ENCODE data around the gene ITM2C.

The ITM2C gene

GRCh38 chr2:230914886-230915285 is 50.1 kb downstream of the ITM2C start:
- H3K27me3 ChIP-seq (ENCODE audit: control insufficient read depth, low read length) = peaks cover 30% of the 10 kb centered on the region
- H3K36me3 ChIP-seq (ENCODE audit: control insufficient read depth, low read length) = no peaks in the 10 kb centered on the region
- no peak overlapping the region for H3K4me2 ChIP-seq (ENCODE audit: low read length)
- H3K9me3 ChIP-seq (ENCODE audit: control insufficient read depth, insufficient read depth, low read length) = no peaks in the 10 kb centered on the region
- H3K79me2 ChIP-seq (ENCODE audit: control insufficient read depth, low read length) = no peaks in the 10 kb centered on the region
- H3K27ac ChIP-seq (ENCODE audit: low read depth, low read length) = no peak overlapping the region
- H4K20me1 ChIP-seq (ENCODE audit: control insufficient read depth, insufficient read depth, low read depth, low read length) = no peaks in the 10 kb centered on the region
- no peaks in the 10 kb centered on the region for H3K4me1 ChIP-seq (ENCODE audit: control insufficient read depth, low read length)
- TF ChIP-seq CTCF (IDR thresholded peaks at IDR 0.05; ENCODE audit: low read depth, low read length, poor library complexity, severe bottlenecking) (no peak), EZH2phosphoT487 (IDR thresholded peaks at IDR 0.05; ENCODE audit: borderline replicate concordance, low read length) (no peak)
- no peaks in the 10 kb centered on the region for H3K9me2 ChIP-seq (replicated peaks; ENCODE audit: control insufficient read depth, low read length)
- H3K4me3 ChIP-seq (ENCODE audit: low read length) = no peak overlapping the region
- H3F3A ChIP-seq (ENCODE audit: control insufficient read depth, insufficient read depth) = no peaks in the 10 kb centered on the region

- no peak overlapping the region for H3K4me2 ChIP-seq (ENCODE audit: low read length)
- H3F3A ChIP-seq (ENCODE audit: control insufficient read depth, insufficient read depth) = no peaks in the 10 kb centered on the region
- no peak for TF ChIP-seq CTCF (IDR thresholded peaks at IDR 0.05; ENCODE audit: low read depth, low read length, poor library complexity, severe bottlenecking)
- no peak for TF ChIP-seq EZH2phosphoT487 (IDR thresholded peaks at IDR 0.05; ENCODE audit: borderline replicate concordance, low read length)
These were observed 50.6 kb downstream of the ITM2C start for GRCh38 chr2:230915319-230915718.

GRCh38 chr2:230916218-230916617 is 51.5 kb downstream of the ITM2C start:
- no peaks in the 10 kb centered on the region for H3F3A ChIP-seq (ENCODE audit: control insufficient read depth, insufficient read depth)
- TF ChIP-seq EZH2phosphoT487 (IDR thresholded peaks at IDR 0.05; ENCODE audit: borderline replicate concordance, low read length) = no peak
- TF ChIP-seq CTCF (IDR thresholded peaks at IDR 0.05; ENCODE audit: low read depth, low read length, poor library complexity, severe bottlenecking) = no peak
- H3K9me3 ChIP-seq (ENCODE audit: control insufficient read depth, insufficient read depth, low read length) = no peaks in the 10 kb centered on the region
- no peaks in the 10 kb centered on the region for H4K20me1 ChIP-seq (ENCODE audit: control insufficient read depth, insufficient read depth, low read depth, low read length)
- H3K27me3 ChIP-seq (ENCODE audit: control insufficient read depth, low read length) = peaks cover 34% of the 10 kb centered on the region
- H3K27ac ChIP-seq (ENCODE audit: low read depth, low read length) = no peak overlapping the region
- H3K9me2 ChIP-seq (replicated peaks; ENCODE audit: control insufficient read depth, low read length) = no peaks in the 10 kb centered on the region
- H3K36me3 ChIP-seq (ENCODE audit: control insufficient read depth, low read length) = no peaks in the 10 kb centered on the region
- H3K4me3 ChIP-seq (ENCODE audit: low read length) = no peak overlapping the region
- H3K4me2 ChIP-seq (ENCODE audit: low read length) = no peak overlapping the region
- H3K79me2 ChIP-seq (ENCODE audit: control insufficient read depth, low read length) = no peaks in the 10 kb centered on the region
- H3K4me1 ChIP-seq (ENCODE audit: control insufficient read depth, low read length) = no peaks in the 10 kb centered on the region

More at GRCh38 chr2:230915319-230915718, 50.6 kb downstream of the ITM2C start:
- H3K27ac ChIP-seq (ENCODE audit: low read depth, low read length) = no peak overlapping the region
- no peaks in the 10 kb centered on the region for H4K20me1 ChIP-seq (ENCODE audit: control insufficient read depth, insufficient read depth, low read depth, low read length)
- H3K36me3 ChIP-seq (ENCODE audit: control insufficient read depth, low read length) = no peaks in the 10 kb centered on the region
- no peaks in the 10 kb centered on the region for H3K79me2 ChIP-seq (ENCODE audit: control insufficient read depth, low read length)
- no peaks in the 10 kb centered on the region for H3K4me1 ChIP-seq (ENCODE audit: control insufficient read depth, low read length)
- no peaks in the 10 kb centered on the region for H3K9me3 ChIP-seq (ENCODE audit: control insufficient read depth, insufficient read depth, low read length)
- H3K4me3 ChIP-seq (ENCODE audit: low read length) = no peak overlapping the region
- no peaks in the 10 kb centered on the region for H3K9me2 ChIP-seq (replicated peaks; ENCODE audit: control insufficient read depth, low read length)
- peaks cover 32% of the 10 kb centered on the region for H3K27me3 ChIP-seq (ENCODE audit: control insufficient read depth, low read length)

- Histone ChIP-seq H3K9me3 (ENCODE audit: control insufficient read depth, insufficient read depth, low read length) (no peaks in the 10 kb centered on the region), H3K79me2 (ENCODE audit: control insufficient read depth, low read length) (no peaks in the 10 kb centered on the region), H3K4me2 (ENCODE audit: low read length) (no peak overlapping the region), H3K27ac (ENCODE audit: low read depth, low read length) (no peak overlapping the region), H3K9me2 (replicated peaks; ENCODE audit: control insufficient read depth, low read length) (no peaks in the 10 kb centered on the region), H4K20me1 (ENCODE audit: control insufficient read depth, insufficient read depth, low read depth, low read length) (no peaks in the 10 kb centered on the region), H3K4me3 (ENCODE audit: low read length) (no peak overlapping the region), H3K36me3 (ENCODE audit: control insufficient read depth, low read length) (no peaks in the 10 kb centered on the region), H3F3A (ENCODE audit: control insufficient read depth, insufficient read depth) (no peaks in the 10 kb centered on the region), H3K4me1 (ENCODE audit: control insufficient read depth, low read length) (peaks cover 3% of the 10 kb centered on the region), H3K27me3 (ENCODE audit: control insufficient read depth, low read length) (peaks cover 34% of the 10 kb centered on the region)
- TF ChIP-seq EZH2phosphoT487 (IDR thresholded peaks at IDR 0.05; ENCODE audit: borderline replicate concordance, low read length) (no peak), CTCF (IDR thresholded peaks at IDR 0.05; ENCODE audit: low read depth, low read length, poor library complexity, severe bottlenecking) (no peak)
These were observed 54.5 kb downstream of the ITM2C start for GRCh38 chr2:230919240-230919639.
